H9 (cell line): ENCODE data around the gene HYAL3. TPM values are rescaled to one million over a fixed set of nuclear protein-coding genes. Genes with fewer than 3 reads are reported as not detected.

Source experiments
- DNase-seq: peaks from one replicate; pipeline ENCODE4 v3.0.0-alpha.2; 2017
- H2AFZ ChIP-seq: one replicate; pipeline ENCODE4 v1.6.1; 2013; ENCODE audit warnings: mild to moderate bottlenecking, low read length, control low read depth, moderate library complexity
- H2AK5ac ChIP-seq: 2 replicates; pipeline ENCODE4 v1.6.1; 2013; ENCODE audit warnings: low read length, control low read depth, mixed read lengths; ENCODE audit not compliant: insufficient read length
- H2BK120ac ChIP-seq: one replicate; pipeline ENCODE4 v1.6.1; 2013; ENCODE audit warnings: low read depth, mild to moderate bottlenecking, low read length, control low read depth, inconsistent platforms; ENCODE audit not compliant: poor library complexity, severe bottlenecking
- H2BK12ac ChIP-seq: 2 replicates; pipeline ENCODE4 v1.6.1; 2013; ENCODE audit warnings: low read length, control low read depth, mixed read lengths, low read depth; ENCODE audit not compliant: insufficient read length
- H2BK15ac ChIP-seq: 2 replicates; pipeline ENCODE4 v1.6.1; 2013; ENCODE audit warnings: low read depth, low read length, control low read depth
- H2BK20ac ChIP-seq: one replicate; pipeline ENCODE4 v1.6.1; 2013; ENCODE audit warnings: low read depth, mild to moderate bottlenecking, low read length, control low read depth, inconsistent platforms; ENCODE audit not compliant: poor library complexity, severe bottlenecking
- H2BK5ac ChIP-seq: 2 replicates; pipeline ENCODE4 v1.6.1; 2013; ENCODE audit warnings: low read length, control low read depth, mixed read lengths; ENCODE audit not compliant: insufficient read length
- H3K14ac ChIP-seq: 2 replicates; pipeline ENCODE4 v1.6.1; 2013; ENCODE audit warnings: low read length, control low read depth; ENCODE audit not compliant: insufficient read depth
- H3K18ac ChIP-seq: 2 replicates; pipeline ENCODE4 v1.6.1; 2013; ENCODE audit warnings: low read depth, mild to moderate bottlenecking, mixed read lengths, low read length, control low read depth; ENCODE audit not compliant: insufficient read length
- H3K23ac ChIP-seq: 2 replicates; pipeline ENCODE4 v1.6.1; 2013; ENCODE audit warnings: low read length, control low read depth, mixed read lengths, low read depth; ENCODE audit not compliant: insufficient read length
- H3K23me2 ChIP-seq: 2 replicates; pipeline ENCODE4 v1.6.1; 2013; ENCODE audit warnings: low read depth, mild to moderate bottlenecking, mixed read lengths, low read length, control low read depth; ENCODE audit not compliant: insufficient read length, poor library complexity, severe bottlenecking
- H3K27ac ChIP-seq: 2 replicates; pipeline ENCODE4 v1.5.1; 2013; ENCODE audit warnings: low read length, control low read depth, mixed read lengths, low read depth; ENCODE audit not compliant: insufficient read length
- H3K27me3 ChIP-seq: 2 replicates; pipeline ENCODE4 v1.6.1; 2013; ENCODE audit warnings: low read length, control low read depth, inconsistent platforms; ENCODE audit not compliant: insufficient read depth
- H3K4ac ChIP-seq: 2 replicates; pipeline ENCODE4 v1.6.1; 2013; ENCODE audit warnings: low read depth, mild to moderate bottlenecking, control low read depth, inconsistent platforms, low read length, moderate library complexity
- H3K4me1 ChIP-seq: 2 replicates; pipeline ENCODE4 v1.6.1; 2013; ENCODE audit warnings: low read length, control low read depth, inconsistent platforms; ENCODE audit not compliant: insufficient read depth
- H3K4me2 ChIP-seq: 2 replicates; pipeline ENCODE4 v1.6.1; 2013; ENCODE audit warnings: low read length, control low read depth, mixed read lengths; ENCODE audit not compliant: insufficient read length, insufficient read depth
- H3K56ac ChIP-seq: 2 replicates; pipeline ENCODE4 v1.6.1; 2013; ENCODE audit warnings: low read depth, mild to moderate bottlenecking, mixed read lengths, low read length, control low read depth; ENCODE audit not compliant: insufficient read length
- H3K79me1 ChIP-seq: 2 replicates; pipeline ENCODE4 v1.6.1; 2013; ENCODE audit warnings: low read depth, mild to moderate bottlenecking, moderate library complexity, low read length, control low read depth, inconsistent platforms; ENCODE audit not compliant: insufficient read depth, poor library complexity, severe bottlenecking
- H3K79me2 ChIP-seq: 2 replicates; pipeline ENCODE4 v1.6.1; 2013; ENCODE audit warnings: low read length, control low read depth, inconsistent platforms; ENCODE audit not compliant: insufficient read depth
- H3K9ac ChIP-seq: 2 replicates; pipeline ENCODE4 v1.6.1; 2013; ENCODE audit warnings: low read length, control low read depth, mixed read lengths; ENCODE audit not compliant: insufficient read length; ENCODE audit errors: extremely low read depth
- H3K9me3 ChIP-seq: one replicate; pipeline ENCODE4 v1.6.1; 2013; ENCODE audit warnings: low read depth, low read length, inconsistent platforms; ENCODE audit not compliant: control insufficient read depth
- H3T11ph ChIP-seq: one replicate; pipeline ENCODE4 v1.6.1; 2013; ENCODE audit warnings: mild to moderate bottlenecking, low read length, control low read depth, inconsistent platforms
- H4K20me1 ChIP-seq: one replicate; pipeline ENCODE4 v1.6.1; 2013; ENCODE audit not compliant: control insufficient read depth, insufficient read length, insufficient read depth
- H4K5ac ChIP-seq: 2 replicates; pipeline ENCODE4 v1.6.1; 2013; ENCODE audit warnings: low read depth, mild to moderate bottlenecking, mixed read lengths, low read length, control low read depth; ENCODE audit not compliant: insufficient read length
- H4K8ac ChIP-seq: replicated peaks from 2 replicates; pipeline ENCODE4 v1.6.1; 2013; ENCODE audit warnings: low read length, control low read depth, mixed read lengths, low read depth; ENCODE audit not compliant: insufficient read length
- H4K91ac ChIP-seq: 2 replicates; pipeline ENCODE4 v1.6.1; 2013; ENCODE audit warnings: low read depth, mild to moderate bottlenecking, moderate library complexity, mixed read lengths, low read length, control low read depth; ENCODE audit not compliant: insufficient read length
- H3K27ac Mint-ChIP-seq, 3 experiments: 2 replicates in 2 of 3; 3 replicates in 1 of 3; pipeline ENCODE4 v1.8.0; 2020 to 2021; ENCODE audit warnings: mixed read lengths in 3 of 3, mild to moderate bottlenecking in 1 of 3, moderate library complexity in 1 of 3
- H3K27me3 Mint-ChIP-seq: 2 replicates; pipeline ENCODE4 v1.8.0; 2021; ENCODE audit warnings: low read depth, mild to moderate bottlenecking, moderate library complexity, mixed read lengths
- H3K36me3 Mint-ChIP-seq, 3 experiments: 2 replicates in 2 of 3; 3 replicates in 1 of 3; pipeline ENCODE4 v1.8.0; 2020 to 2021; ENCODE audit warnings: low read depth in 3 of 3, mixed read lengths in 3 of 3; ENCODE audit not compliant: insufficient read depth in 1 of 3
- H3K4me1 Mint-ChIP-seq, 2 experiments: 2 replicates each; pipeline ENCODE4 v1.8.0; 2020; ENCODE audit warnings: mixed read lengths in 2 of 2
- H3K4me3 Mint-ChIP-seq, 2 experiments: 2 replicates in 1 of 2; 3 replicates in 1 of 2; pipeline ENCODE4 v1.8.0; 2020 to 2021; ENCODE audit warnings: mild to moderate bottlenecking in 2 of 2, mixed read lengths in 2 of 2, moderate library complexity in 1 of 2
- H3K9me3 Mint-ChIP-seq, 2 experiments: 2 replicates in 1 of 2; 3 replicates in 1 of 2; pipeline ENCODE4 v1.8.0; 2020; ENCODE audit warnings: mild to moderate bottlenecking in 2 of 2, mixed read lengths in 2 of 2, moderate library complexity in 1 of 2
- CTCF ChIP-seq: fragments of 200-600 bp; sonication (generic); conservative IDR thresholded peaks from 3 replicates; pipeline ENCODE4 v1.8.0; 2021; ENCODE audit warnings: antibody characterized with exemption, mild to moderate bottlenecking
- WGBS: extraction: QIAGEN DNeasy Blood & Tissue Kit; methylation state at CpG from one replicate; pipeline ENCODE4 v1.1.7; 2013; ENCODE audit warnings: missing lambda C conversion rate, low lambda C conversion rate, mixed read lengths; ENCODE audit not compliant: insufficient read length; ENCODE audit errors: extremely low coverage; 5-methylcytosine and 5-hydroxymethylcytosine counted together
- total RNA-seq: library from RNA; stranded (reverse); gene quantifications from 2 replicates; pipeline ENCODE4 v1.2.1, GENCODE V29; 2021

HYAL3 gene
- total RNA-seq, 1 experiment from 2014 or later: 3.1 TPM

- no peak for DNase-seq
- H2BK20ac ChIP-seq: no peak overlapping the region
- no peak overlapping the region for H3K27ac Mint-ChIP-seq
- H3K23ac ChIP-seq: no peak overlapping the region
- no peaks in the 10 kb centered on the region for H4K20me1 ChIP-seq
- no peak overlapping the region for H3K56ac ChIP-seq
- no peak overlapping the region for H3K4me3 Mint-ChIP-seq
- peaks cover 47 to 63% of the 10 kb centered on the region in 2 experiments for H3K4me1 Mint-ChIP-seq
- no peak overlapping the region for H4K91ac ChIP-seq
- no peaks in the 10 kb centered on the region for H3K79me1 ChIP-seq
- H3T11ph ChIP-seq: no peak overlapping the region
- no peak overlapping the region for H2BK12ac ChIP-seq
- no peak overlapping the region for H4K5ac ChIP-seq
- TF ChIP-seq CTCF: no peak
- no peak overlapping the region for H3K9ac ChIP-seq
- H3K9me3 Mint-ChIP-seq: no peaks in the 10 kb centered on the region; a peak in 1 of 5 replicates
- no peak overlapping the region for H2AFZ ChIP-seq
- H3K9me3 ChIP-seq: no peaks in the 10 kb centered on the region
- peaks cover 40% of the 10 kb centered on the region for H3K27me3 Mint-ChIP-seq
- no peak overlapping the region for H3K4ac ChIP-seq
- H3K79me2 ChIP-seq: no peaks in the 10 kb centered on the region
- H3K18ac ChIP-seq: no peak overlapping the region
- no peak overlapping the region for H2BK15ac ChIP-seq
- no peak overlapping the region for H2BK5ac ChIP-seq
- H3K27ac ChIP-seq: no peak overlapping the region
- peaks cover 10% of the 10 kb centered on the region for H3K23me2 ChIP-seq
- H3K4me2 ChIP-seq: no peak overlapping the region
- H3K14ac ChIP-seq: no peak overlapping the region; the same call in 1 of the 2 replicates
- H3K4me1 ChIP-seq: peaks cover 2% of the 10 kb centered on the region; the same call in 1 of the 2 replicates
- no peak overlapping the region for H2BK120ac ChIP-seq
- no peak overlapping the region for H2AK5ac ChIP-seq
- H4K8ac ChIP-seq: no peak overlapping the region
- peaks cover 16% of the 10 kb centered on the region; the same call in 1 of the 2 replicates for H3K27me3 ChIP-seq
- no CpG with 5 or more reads among the region's 10 CpGs for WGBS
- no peaks in the 10 kb centered on the region; a peak in 1 of 7 replicates for H3K36me3 Mint-ChIP-seq
These were observed 27.8 kb downstream of the HYAL3 start for GRCh38 chr3:50271314-50271936.
